Panc1 (cell line): Measurements from ENCODE around the gene DLG5. TPM values are rescaled to one million over a fixed set of nuclear protein-coding genes. Genes with fewer than 3 reads are reported as not detected.

ENCODE experiments used
- ATAC-seq: fragments of 200-7000 bp; cut with Tn5 transposase; 2 replicates; pipeline ENCODE4 v1.9.1; 2020; ENCODE audit warnings: mild to moderate bottlenecking, moderate library complexity
- BruUV-seq: library from RNA; stranded (reverse); fragments of 400-500 nt; replicated peaks from 2 replicates; lab custom pipeline; 2021; lab: Mats Ljungman, UMichigan
- CTCF ChIA-PET: fragments of 300-600 bp; sonication (Branson Sonifier 250); formaldehyde crosslinking; loops from one replicate; lab custom pipeline; 2022; ENCODE audit warnings: antibody characterized with exemption; lab: Charles Lee
- POLR2A ChIA-PET: fragments of 300-600 bp; sonication (Branson Sonifier 250); formaldehyde crosslinking; loops from one replicate; lab custom pipeline; 2022; ENCODE audit warnings: antibody characterized with exemption; lab: Charles Lee
- DNase-seq: peaks from one replicate; pipeline ENCODE4 v3.0.0-alpha.2; 2010; ENCODE audit warnings: low read depth, low spot score
- H3K27ac ChIP-seq: 2 replicates; pipeline ENCODE4 v1.5.1; 2011; ENCODE audit warnings: mild to moderate bottlenecking, low read length, inconsistent platforms
- H3K27me3 ChIP-seq: fragments of 200-500 bp; sonication (Bioruptor generic); 2 replicates; pipeline ENCODE4 v1.6.0; 2014; ENCODE audit warnings: low read length, inconsistent platforms; ENCODE audit not compliant: control insufficient read depth, insufficient read depth
- H3K36me3 ChIP-seq: fragments of 200-500 bp; sonication (Bioruptor generic); 2 replicates; pipeline ENCODE4 v1.5.1; 2014; ENCODE audit warnings: inconsistent platforms, mild to moderate bottlenecking, low read length, moderate library complexity; ENCODE audit not compliant: control insufficient read depth, insufficient read depth
- H3K4me1 ChIP-seq: 2 replicates; pipeline ENCODE4 v1.5.1; 2011; ENCODE audit warnings: inconsistent platforms, mild to moderate bottlenecking, low read length, moderate library complexity; ENCODE audit not compliant: control insufficient read depth, insufficient read depth
- H3K4me3 ChIP-seq, 2 experiments: 2 replicates each; pipeline ENCODE4 v1.5.1; 2011 to 2012; ENCODE audit warnings: low read depth in 2 of 2, low read length in 2 of 2, mild to moderate bottlenecking in 2 of 2, inconsistent platforms in 1 of 2, moderate library complexity in 1 of 2
- H3K9me3 ChIP-seq: fragments of 200-500 bp; sonication (Bioruptor generic); 2 replicates; pipeline ENCODE4 v1.5.1; 2014; ENCODE audit warnings: low read depth, mild to moderate bottlenecking, inconsistent platforms, low read length, moderate library complexity; ENCODE audit not compliant: control insufficient read depth, insufficient read depth
- CTCF ChIP-seq: fragments of 450-650 bp; IDR thresholded peaks from 2 replicates; pipeline ENCODE4 v1.5.1; 2017; ENCODE audit warnings: mild to moderate bottlenecking
- POLR2AphosphoS5 ChIP-seq: IDR thresholded peaks from 2 replicates; pipeline ENCODE4 v1.6.1; 2012; ENCODE audit warnings: mild to moderate bottlenecking, low read depth, low read length, moderate library complexity
- REST ChIP-seq, 2 experiments: IDR thresholded peaks; 2 replicates each; pipeline ENCODE4 v1.6.1; 2011 to 2012; ENCODE audit warnings: low read depth in 2 of 2, control low read depth in 1 of 2, low read length in 1 of 2, mild to moderate bottlenecking in 1 of 2, moderate library complexity in 1 of 2; ENCODE audit not compliant: insufficient read depth in 1 of 2
- SIN3A ChIP-seq: IDR thresholded peaks from 2 replicates; pipeline ENCODE4 v1.6.1; 2012; ENCODE audit warnings: low read depth, mild to moderate bottlenecking, low read length, moderate library complexity, borderline replicate concordance; ENCODE audit not compliant: insufficient read depth
- TCF7L2 ChIP-seq: IDR thresholded peaks from 2 replicates; pipeline ENCODE4 v1.6.1; 2011; ENCODE audit warnings: mild to moderate bottlenecking, low read depth, low read length, inconsistent platforms
- in situ Hi-C: cut with HindIII; loops from 2 replicates; pipeline ENCODE4 v1.10.0; 2016; ENCODE audit warnings: low sequenced_read_pairs, low pct_unique_long_range_greater_than_20kb
- intact Hi-C: fragments of 100-400 bp; cut with micrococcal nuclease; formaldehyde crosslinking; loops from one replicate; pipeline ENCODE4 v1.10.0; 2022; ENCODE audit not compliant: unreplicated experiment
- total RNA-seq: library from RNA; stranded (reverse); gene quantifications from one replicate; pipeline ENCODE4 v1.2.1, GENCODE V29; 2021; ENCODE audit not compliant: unreplicated experiment

DLG5 gene
- total RNA-seq, 1 experiment from 2014 or later, result 85.6 TPM

DNA sequence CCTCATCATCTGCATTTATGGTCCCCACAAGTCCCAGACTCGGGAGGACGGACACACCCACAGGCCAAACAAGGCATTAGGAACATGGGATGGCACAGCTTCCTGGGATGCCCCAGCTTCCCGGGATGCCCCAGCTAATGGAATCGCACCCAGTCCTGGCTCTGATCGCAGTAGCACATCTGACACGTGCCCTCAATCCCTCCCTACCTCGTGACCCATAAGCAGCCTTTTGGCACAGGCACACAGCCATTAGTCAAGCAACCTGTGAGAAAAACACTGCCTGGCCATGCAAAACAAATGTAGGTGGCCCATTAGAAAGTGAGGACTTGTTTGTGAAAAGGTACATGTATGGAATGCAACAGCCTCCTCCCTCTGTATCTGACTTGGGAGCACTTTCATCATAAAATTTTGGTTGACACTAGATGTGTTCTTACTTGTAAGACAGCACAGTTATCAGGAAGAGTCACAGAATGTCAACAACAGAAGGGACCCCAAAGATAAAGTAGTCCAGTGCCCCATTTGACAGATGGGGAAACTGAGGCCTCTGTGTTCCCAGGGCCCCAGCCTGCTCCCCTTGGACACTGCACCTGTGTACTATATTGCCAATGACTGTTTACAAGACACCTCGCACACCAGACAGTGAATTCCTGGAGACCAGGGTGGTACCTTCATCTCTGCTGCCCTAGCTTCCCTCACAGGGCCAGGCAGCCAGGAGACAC is 34.4 kb downstream of the DLG5 start:
- H3K4me3 ChIP-seq, result no peak overlapping the region
- no TSS peak for BruUV-seq
- H3K4me1 ChIP-seq, result peaks cover 8% of the 10 kb centered on the region; the same call in 1 of the 2 replicates
- H3K27me3 ChIP-seq, result no peaks in the 10 kb centered on the region
- ChIA-PET POLR2A (interaction anchor here (0.7 to 0.8 kb wide), 3 partner anchors 9 to 13 kb away, joined by 3 to 4 read pairs (median 4); no protein-coding TSS in a partner anchor), CTCF (interaction anchor here (0.6 kb wide), 1 partner anchor 83 kb away, joined by 3 read pairs; no protein-coding TSS in a partner anchor)
- ATAC-seq (peak; percentile 20; the same call in 1 of the 2 replicates), DNase-seq (no peak)
- intact Hi-C loops (no loop called here), in situ Hi-C loops (no loop called here)
- H3K9me3 ChIP-seq, result no peaks in the 10 kb centered on the region
- no peak overlapping the region for H3K27ac ChIP-seq
- TF ChIP-seq REST (IDR thresholded peaks at IDR 0.05; ENCODE audit: insufficient read depth in 1 of 2, low read depth in 2 of 2, low read length in 1 of 2) (no peak), CTCF (no peak), SIN3A (no peak), TCF7L2 (no peak), POLR2AphosphoS5 (no peak)
- H3K36me3 ChIP-seq, result no peaks in the 10 kb centered on the region

- in situ Hi-C loops (no loop called here), intact Hi-C loops (no loop called here)
- POLR2A ChIA-PET, result no interaction called here
- H3K27ac ChIP-seq, result no peak overlapping the region
- no peaks in the 10 kb centered on the region for H3K36me3 ChIP-seq
- TF ChIP-seq REST (IDR thresholded peaks at IDR 0.05; ENCODE audit: insufficient read depth in 1 of 2, low read depth in 2 of 2, low read length in 1 of 2) (no peak), SIN3A (no peak), CTCF (no peak), TCF7L2 (no peak), POLR2AphosphoS5 (no peak)
- H3K9me3 ChIP-seq, result no peaks in the 10 kb centered on the region
- no peak overlapping the region for H3K4me3 ChIP-seq
- CTCF ChIA-PET, result no interaction called here
- no TSS peak for BruUV-seq
- ATAC-seq, result no peak
- no peak for DNase-seq
- no peaks in the 10 kb centered on the region for H3K27me3 ChIP-seq
- peaks cover 8% of the 10 kb centered on the region; the same call in 1 of the 2 replicates for H3K4me1 ChIP-seq
These were observed 36.5 kb downstream of the DLG5 start for GRCh38 chr10:77890097-77890496.
